ENCODE measurements around the gene SELENOI.
A peak's percentile ranks its signal among the peaks of the same experiment; 100 is the strongest.
"Not testable (repeated sequence)": the region's sequence is repeated elsewhere in the genome, so short reads cannot be mapped to it uniquely, and the experiment has no call there.

SELENOI gene

DNA sequence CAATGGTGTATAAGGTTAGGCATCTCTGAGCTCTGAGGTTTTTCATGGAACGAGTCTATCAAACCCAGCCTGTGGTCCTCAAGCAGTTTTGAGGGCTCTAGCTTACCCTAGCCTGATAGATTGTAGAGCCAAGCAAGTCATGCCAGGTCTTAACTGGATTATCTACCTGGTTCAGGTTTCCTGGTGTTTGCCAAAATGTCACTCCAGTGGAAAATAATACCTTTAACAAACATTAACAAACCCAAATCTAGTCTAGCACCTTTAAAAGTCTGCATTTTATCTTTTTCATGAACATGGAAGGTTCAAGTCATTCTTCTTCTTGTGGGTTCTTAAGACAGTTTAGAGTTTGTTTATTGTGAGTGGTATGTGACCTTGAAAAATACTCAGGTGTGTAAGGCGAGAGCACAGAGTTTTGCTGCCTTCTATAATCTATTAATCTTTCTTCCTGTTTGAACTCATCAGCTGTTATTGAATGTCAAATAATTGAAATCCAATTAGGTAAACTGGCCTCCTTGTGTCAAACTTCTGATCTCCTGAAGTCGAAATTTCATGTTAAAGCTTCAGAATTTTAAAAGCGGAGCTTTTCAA is 14.0 kb downstream of the SELENOI start:
- DNase-seq: no peak

DNA sequence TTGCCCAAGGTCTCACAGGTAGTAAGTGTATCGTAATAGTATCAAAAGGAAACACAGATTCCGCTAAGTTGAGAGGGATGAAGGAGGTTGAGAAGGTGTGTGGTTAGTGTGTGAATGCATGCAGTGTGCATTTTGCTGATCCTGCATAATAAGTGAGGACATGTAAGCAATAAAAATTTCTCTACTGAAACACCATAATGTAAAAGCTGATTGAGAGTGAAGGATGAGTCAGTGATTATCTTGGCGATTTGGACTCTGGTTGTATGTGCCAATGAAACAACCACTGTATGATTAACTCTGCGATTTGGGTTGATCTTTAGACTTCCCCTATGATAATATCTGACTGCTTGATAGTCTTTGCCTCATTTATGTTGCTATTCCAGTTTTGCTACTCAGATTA is 17.4 kb downstream of the SELENOI start:
- no peak for DNase-seq

DNA sequence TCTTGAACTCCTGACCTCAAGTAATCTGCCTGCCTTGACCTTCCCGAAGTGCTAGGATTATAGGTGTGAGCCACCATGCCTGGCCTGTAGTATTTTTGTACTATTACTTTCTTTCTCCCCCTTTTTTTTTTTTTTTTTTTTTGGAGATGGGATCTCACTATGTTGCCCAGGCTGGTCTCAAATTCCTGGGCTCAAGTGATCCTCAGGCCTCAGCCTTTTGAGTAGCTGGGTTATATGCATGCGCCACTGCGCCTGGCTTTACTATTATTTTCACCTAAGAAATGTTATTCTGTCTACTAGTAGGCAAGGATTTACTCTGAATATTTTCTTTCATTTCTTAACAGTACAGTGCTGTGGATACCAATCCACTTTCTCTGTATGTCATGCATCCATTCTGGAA is 18.0 kb downstream of the SELENOI start:
- DNase-seq: no peak

DNA sequence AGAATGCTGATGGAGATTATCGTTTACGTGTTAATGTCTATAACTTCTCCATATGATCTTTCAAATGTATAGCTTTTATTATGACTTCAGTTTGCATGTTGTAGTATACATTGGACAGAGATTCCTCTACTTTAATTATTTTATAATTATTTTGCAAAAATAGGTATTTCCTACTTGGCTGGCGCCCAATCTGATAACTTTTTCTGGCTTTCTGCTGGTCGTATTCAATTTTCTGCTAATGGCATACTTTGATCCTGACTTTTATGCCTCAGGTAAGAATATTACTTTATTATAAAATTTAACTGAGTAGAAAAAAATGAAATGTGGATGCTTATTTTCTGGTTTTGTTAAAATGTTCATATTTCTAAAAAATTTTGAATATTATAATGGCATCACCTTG is 18.7 kb downstream of the SELENOI start:
- no peak for DNase-seq

DNA sequence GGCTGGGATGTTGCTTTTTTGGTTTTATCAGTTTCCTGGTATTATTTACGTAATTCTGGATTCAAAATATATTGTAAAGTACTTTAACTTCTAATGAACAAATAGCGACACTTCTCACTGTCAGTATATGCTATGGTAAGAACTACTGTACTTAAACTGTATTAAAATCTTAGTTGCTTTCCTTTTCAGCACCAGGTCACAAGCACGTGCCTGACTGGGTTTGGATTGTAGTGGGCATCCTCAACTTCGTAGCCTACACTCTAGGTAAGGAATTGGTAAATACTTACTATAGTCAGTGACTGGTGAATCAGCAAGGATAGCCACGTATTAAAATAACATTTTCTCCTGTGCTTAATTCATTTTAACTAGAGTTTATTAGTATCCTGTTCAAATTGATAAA is 21.0 kb downstream of the SELENOI start:
- no peak for DNase-seq

DNA sequence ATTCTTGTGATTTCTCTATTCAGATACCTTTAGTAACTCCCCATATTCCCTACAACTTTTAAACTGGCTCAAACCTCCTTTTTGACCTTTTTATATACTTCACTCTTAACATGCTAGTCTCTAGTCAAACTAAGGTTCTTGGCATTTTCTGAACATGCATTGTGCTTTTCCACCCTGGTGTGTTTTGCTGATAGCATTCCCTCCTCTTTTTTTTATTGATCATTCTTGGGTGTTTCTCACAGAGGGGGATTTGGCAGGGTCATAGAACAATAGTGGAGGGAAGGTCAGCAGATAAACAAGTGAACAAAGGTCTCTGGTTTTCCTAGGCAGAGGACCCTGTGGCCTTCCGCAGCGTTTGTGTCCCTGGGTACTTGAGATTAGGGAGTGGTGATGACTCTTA is 23.7 kb downstream of the SELENOI start:
- not testable (repeated sequence) for DNase-seq

DNA sequence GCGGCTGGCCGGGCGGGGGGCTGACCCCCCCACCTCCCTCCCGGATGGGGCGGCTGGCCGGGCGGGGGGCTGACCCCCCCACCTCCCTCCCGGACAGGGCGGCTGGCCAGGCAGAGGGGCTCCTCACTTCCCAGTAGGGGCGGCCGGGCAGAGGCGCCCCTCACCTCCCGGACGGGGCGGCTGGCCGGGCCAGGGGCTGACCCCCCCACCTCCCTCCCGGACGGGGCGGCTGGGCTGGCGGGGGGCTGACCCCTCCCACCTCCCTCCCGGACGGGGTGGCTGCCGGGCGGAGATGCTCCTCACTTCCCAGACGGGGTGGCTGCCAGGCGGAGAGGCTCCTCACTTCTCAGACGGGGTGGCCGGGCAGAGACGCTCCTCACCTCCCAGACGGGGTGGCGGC is 25.0 kb downstream of the SELENOI start:
- not testable (repeated sequence) for DNase-seq

DNA sequence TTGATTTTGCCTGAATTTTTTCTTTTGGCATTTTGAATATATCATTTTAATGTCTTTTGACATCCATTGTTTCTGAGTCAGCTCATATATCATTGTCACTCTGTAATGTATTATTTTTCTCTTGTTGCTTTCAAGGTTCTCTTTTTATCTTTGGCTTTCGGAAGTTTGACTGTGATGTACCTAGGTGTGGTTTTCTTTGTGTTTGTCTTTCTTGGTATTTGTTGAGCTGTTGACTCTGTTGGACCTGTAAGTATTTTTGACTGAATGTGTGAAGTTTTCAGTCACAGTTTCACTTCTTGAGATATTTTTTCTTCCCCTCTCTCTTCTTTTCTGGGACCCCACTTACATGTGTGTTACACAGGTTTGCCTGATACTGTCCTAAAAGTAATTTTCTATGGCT is 30.9 kb downstream of the SELENOI start:
- DNase-seq: no peak

DNA sequence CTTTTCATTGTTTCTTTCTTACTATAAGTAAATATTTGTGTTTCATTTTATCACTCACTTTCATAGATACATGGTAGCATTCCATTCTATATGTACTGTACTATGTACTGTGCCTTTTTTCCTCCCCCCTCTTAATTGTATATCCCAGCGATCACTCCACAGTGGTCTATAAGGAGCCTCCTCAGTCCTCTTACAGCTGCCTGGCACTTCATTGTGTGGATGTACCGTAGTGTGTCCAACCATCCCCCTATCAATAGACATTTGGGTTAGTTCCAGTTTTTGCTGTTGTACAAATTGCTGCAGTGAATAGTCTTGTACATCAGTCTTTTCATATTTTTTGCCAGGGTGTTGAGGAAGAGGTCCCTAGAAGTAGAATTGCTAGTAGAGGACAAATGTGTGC is 34.3 kb downstream of the SELENOI start:
- no peak for DNase-seq

DNA sequence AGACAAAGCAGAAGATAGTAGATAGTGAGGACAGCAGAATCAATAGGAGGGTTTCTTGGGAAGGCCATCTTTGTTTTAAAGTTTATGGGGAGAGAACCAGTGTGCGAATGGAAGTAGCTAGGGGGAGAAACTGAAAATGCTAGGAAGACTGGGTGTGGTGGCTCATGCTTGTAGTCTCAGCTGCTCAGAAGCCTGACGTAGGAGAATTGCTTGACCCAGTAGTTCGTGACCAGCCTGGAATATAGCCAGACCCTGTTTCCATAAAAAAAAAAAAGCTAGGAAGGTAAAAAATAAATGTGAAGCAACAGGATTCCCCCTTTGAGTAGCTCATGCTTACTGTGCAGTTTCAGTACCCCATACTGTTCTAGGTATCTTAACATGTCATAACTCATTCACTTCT is 36.6 kb downstream of the SELENOI start:
- DNase-seq: no peak

DNA sequence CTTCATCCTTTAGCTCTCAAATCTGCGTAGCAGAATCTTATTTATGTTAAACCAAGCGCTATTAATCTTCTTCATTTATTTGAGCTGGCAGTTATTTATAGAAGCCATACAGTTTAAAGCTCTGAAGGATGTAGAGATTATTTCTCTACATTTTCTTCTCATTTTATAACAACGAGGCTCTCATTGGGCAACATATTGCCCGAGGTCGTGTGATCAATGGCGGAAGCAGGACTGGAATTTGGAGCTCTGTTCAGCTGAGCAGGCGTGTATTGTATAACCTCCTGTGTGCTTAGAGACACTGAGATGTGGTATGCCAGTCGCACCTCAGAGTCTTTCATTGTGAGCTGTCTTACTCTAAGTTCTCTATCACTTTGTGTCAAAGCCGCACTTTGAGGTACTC is 38.2 kb downstream of the SELENOI start:
- no peak for DNase-seq

DNA sequence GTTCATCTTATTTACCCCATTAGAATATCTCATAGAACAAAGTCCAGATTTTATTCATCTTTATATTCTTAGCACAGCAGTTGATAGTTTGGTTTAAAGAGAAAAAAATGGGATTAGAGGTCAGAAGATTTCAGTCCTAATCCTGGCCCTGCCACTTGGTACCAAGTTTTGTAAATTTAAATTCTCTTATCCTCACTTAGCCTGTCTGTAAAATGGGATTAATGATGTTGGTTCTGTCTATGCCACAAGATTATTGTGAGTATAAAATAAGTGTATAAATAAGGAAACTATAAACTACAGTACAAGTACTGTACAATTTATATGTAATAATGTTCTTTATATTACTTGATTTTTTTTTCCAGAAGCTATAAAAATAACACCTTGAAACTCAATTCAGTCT is 38.7 kb downstream of the SELENOI start:
- no peak for DNase-seq

DNA sequence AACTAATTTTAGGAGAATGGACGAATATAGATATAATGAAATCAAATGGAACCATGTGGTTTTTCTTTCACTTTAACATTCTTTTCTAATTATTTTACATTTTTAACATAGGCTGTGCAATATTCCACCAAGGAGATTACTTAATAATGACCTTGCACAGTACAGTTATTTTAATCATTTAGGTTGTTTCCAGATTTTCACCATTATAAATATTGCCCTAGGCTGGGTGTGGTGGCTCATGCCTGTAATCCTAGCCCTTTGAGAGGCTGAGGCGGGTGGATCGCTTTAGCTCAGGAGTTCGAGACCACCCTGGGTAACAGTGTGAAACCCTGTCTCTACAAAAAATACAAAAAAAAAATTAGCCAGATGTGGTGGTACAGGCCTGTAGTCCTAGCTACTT is 41.2 kb downstream of the SELENOI start:
- no peak for DNase-seq

DNA sequence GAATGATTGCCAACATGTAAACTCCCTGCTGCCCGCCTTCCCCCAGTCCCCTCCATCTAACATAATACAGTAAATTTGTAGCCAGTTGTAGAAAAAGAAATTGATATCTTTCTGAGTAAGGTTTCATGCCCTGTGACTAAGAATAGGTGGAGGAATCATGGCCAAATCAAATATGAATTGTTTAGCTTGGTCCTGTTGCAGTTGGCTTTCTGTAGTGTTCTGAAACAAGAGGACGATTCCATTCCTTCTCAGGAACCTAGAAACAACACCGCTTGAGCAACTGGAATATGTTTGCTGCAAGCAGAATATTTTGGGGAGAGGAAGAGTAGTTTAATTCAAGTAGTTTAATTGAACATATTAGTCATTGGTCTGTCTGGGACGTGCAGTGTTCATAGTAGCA is 48.8 kb downstream of the SELENOI start:
- no peak for DNase-seq

DNA sequence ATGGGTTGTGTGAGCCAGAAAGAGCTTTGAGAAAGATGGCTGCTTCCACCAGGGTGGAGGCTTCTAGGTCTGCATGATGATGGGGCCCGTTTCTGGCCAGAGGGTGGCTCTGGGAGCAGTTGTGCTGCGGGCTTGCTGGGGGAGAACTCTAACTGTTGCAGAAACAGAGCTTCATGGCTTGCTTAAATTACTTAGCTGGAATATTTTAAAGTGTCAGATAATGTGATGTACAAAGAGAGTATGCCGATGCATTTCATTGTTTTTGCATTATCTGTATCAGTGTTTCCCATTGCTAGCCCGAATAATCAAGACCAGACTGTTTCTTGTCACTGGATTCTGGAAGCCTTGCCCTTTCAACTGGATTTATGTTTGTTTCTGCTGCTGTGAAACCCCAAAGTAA is 49.5 kb downstream of the SELENOI start:
- no peak for DNase-seq

DNA sequence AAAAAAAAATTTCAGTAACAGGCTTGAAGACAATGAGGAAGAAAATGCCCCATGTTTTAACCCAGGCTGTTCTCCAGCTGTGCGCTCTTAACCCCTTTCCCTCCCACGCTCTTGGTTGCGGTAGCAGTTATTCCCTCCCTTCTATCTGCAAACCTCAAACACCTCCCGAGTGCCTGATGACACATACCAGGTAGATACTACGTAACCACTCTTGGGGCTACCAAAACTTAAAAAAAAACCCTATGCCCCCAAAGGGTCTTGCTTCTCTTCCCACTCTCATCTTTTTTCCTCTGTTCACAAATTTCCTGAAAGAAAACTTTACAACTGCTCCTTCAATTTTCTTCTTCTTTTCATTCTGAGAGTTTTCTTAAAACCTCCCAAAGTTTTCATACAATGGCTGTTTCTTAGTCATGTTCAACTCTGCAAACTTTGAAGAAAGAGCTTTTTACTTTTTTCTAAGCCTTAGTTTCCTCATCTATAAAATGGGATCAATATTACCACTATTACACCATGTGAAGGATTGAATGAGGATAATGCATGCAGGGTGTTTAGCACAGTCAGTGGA is 50.9 kb downstream of the SELENOI start:
- DNase-seq: no peak

DNA sequence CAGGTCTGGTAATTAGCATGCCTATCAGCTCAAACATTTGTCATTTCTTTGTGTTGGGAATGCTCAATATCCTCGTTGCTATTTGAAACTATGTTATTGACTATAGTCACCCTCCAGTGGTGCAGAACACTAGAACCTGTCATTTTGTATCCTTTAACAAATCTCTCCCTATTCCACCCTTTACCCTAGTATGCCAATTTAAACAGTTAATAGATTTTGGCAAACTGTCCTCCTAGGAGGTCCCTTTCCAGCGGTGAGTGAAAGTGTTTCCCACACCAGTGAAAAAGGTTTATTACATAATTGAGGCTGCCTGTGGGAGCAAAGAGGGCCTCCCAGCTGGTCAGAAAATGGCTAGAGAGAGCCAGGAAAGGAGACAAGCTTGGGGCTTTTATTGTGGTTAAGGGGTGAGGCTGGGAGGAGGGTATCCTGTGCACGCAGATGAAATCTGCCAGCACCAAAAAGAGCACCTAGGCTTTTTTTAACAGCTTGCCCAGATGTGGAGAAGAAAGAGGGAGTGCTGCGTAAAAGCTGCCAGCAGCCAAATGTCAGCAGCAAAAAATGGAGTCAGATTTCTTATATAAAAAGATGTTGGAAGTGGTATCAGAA is 53.9 kb downstream of the SELENOI start:
- DNase-seq: no peak

DNA sequence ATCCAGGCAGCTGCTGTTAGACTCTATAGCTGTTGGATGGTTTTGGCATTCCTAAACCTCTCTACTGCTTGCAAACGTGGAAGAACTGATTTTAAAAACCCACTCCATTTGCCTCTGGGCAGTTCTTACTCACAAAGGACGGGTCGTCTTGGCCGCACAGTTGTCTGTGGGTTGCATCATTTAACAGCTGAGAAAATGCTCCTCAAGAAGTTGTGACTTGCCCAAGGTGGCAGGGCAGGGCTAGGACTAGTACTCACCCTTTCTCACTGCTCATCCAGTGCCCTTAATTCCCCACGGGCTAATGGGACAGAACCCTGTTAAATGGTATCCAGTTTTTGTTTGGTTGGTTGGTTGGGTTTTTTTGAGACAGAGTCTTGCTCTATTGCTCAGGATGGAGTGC is 54.8 kb downstream of the SELENOI start:
- no peak for DNase-seq

DNA sequence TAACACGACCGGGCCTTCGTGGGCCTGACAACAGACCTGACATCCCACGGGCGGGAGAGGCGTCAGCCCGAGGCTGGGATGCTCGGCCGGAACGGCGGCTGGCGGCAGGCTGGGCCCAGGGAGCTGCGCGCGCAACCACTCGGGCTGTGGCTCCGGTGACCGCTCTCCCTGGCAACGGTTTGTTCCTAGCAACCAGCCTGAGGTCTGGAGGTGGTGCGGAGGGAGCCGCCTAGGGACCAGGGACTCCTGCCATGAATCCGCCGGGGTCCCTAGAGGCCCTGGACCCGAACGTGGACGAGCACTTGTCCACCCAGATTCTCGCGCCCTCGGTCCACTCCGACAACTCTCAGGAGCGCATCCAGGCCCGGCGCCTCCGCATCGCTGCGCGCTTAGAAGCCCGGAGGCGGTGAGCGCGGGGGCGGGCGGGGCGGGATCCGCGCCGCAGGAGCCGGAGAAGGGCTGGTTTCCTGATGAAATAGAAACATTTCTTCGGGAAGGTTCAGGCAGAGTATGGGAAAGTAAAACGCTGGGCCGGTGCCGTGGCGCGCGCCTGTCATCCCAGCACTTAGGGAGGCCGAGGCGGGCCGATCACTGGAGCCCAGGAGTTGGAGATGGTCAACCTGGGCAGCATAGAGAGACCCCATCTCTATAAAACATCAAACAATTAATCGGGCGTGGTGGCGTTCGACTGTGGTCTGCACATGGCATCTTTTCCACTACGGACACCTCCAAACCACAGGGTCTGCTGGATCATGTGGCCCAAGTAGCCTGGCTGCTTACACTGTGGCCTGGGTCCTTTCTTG is 56.0 kb downstream of the SELENOI start, which contains the start of gene DRC1:
Gene DRC1 (plus strand): TSS at position 182 of the 803 bp plus-strand sequence. CDS start 70 bp downstream, at position 252.
- DNase-seq: peak; percentile 60

DNA sequence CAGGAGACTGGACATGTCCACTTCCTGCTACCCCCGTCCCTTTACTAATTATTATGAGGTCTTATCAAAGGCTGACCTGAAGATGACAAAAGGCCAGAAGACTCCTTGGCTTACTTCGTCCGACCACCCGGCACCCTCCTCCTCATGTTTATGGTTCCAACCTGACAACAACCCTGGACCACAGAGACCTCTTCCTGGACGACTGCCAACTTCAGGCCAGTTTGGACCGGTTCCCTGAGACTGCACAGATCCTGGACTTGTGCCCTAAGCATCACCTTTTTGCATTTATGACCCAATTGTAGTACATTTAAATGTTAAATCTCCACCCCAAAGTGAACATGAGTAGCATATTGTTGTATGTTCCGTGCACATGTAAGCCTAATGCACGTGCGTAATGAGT is 61.6 kb downstream of the SELENOI start:
- DNase-seq: no peak

DNA sequence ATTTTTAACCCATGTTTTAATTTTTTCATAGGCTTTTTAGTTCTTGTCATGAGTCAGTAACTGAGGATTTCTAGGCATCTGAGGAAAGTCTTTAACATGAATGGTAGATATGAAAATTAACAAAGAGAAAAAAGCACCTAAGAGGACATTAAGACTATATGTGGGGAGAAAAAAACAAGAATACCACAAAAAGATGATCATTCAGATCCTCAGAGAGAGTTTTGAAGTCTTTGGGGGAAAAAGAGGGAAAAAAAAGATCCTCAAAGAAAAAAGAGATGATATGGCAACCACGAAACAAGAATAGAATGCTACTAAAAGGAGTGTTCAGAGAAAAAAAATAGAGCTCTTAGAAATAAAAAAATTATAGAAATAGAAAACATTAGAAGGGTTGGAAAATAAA is 63.8 kb downstream of the SELENOI start:
- DNase-seq: no peak

DNA sequence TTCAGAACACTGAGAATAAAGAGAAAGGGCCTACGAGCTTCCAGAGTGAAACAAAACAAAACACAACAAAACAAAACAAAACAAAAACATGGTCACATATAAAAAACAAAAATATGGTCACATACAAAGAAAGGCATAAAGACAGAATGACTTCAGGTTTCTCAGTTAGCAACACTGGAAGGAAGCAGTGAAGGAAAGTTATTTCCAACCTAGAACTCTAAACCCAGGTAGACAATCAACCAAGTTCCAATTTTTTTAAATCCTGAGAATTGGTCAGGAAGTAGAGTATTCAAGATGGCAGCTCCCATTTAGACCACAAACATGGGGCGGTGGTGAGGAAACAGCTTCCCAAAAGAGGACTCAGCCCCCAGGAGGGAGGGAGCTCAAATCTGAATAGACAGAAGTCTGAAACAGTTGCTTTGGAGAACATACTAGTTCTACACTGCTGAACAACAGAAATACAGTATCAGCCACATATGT is 64.9 kb downstream of the SELENOI start:
- no peak for DNase-seq

DNA sequence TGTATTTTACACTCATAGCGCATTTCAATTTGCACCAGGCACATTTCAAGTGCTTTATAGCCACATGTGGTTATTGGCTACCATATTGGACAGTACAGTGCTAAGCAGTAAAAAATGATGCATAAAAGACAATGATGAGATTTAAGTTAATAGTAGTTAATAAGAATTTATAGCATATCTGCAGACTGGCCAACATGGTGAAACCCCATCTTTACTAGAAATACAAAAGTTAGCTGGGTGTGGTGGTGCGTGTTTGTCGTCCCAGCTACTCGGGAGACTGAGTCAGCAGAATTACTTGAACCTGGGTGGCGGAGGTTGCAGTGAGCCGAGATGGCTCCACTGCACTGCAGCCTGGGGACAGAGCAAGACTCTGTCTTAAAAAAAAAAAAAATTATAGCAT is 65.5 kb downstream of the SELENOI start:
- DNase-seq: no peak
